HG02884 (cell line): ENCODE data around the gene DNAAF5.
"Not testable (repeated sequence)": the region's sequence is repeated elsewhere in the genome, so short reads cannot be mapped to it uniquely, and the experiment has no call there.

ENCODE experiments used
- ATAC-seq: cut with Tn5 transposase; IDR thresholded peaks from one replicate; pipeline ENCODE4 v1.9.1; 2021; ENCODE audit warnings: mild to moderate bottlenecking, moderate library complexity; ENCODE audit not compliant: unreplicated experiment

DNAAF5 gene

DNA sequence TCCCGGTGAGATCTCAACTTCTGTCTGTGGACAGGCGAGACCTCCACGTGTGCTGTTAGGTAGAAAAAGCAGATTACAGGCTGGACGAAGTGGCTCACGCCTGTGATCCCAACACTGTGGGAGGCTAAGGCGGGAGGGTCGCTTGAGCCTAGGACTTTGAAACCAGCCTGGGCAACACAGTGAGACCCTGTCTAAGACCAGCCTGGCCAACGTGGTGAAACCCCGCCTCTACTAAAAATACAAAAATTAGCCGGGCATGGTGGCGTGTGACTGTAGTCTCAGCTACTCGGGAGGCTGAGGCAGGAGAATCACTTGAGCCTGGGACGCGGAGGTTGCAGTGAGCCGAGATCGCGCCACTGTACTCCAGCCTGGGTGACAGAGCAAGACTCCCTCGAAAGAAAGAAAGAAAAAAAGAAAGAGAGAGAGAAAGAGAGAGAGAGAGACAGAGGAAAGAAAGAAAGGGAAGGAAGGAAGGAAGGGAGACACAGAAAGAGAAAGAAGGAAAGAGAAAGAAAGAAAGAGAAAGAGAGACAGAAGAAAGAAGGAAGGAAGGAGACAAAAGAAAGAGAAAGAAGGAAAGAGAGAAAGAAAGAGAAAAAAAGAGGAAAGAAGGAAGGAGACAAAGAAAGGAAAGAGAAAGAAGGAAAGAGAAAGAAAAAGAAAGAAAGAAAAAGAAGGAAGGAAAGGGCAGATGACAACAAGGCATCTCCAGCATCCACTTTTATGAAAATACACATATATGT, 76.2 kb downstream of the DNAAF5 start:
- no peak for ATAC-seq

DNA sequence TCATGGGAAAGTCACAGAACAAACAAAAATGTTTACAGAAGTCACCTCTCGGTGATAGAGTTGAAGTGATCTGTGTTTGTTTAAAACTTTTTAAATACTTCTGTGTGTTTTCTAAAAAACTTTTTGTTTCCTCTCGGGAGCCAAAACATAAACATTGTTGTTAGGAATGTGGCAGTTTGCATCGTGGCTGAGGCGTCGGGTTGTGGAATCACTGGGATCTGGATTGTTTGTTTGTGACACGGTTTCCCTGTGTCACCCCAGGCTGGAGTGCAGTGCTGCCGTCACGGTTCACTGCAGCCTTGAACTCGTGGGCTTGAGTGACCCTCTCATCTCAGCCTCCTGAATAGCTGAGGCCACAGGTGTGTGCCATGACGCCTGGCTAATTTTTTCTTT, 76.7 kb downstream of the DNAAF5 start:
- ATAC-seq: no peak

DNA sequence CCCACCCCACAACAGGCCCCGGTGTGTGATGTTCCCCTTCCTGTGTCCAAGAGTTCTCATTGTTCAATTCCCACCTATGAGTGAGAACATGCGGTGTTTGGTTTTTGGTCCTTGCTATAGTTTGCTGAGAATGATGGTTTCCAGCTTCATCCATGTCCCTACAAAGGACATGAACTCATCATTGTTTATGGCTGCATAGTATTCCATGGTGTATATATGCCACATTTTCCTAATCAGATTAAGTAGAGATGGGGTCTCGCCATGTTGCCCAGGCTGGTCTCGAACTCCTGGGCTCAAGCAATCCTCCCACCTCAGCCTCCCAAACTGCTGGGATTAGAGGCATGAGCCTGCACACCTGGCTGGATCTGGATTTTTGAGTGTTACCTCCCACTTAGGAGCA, 77.3 kb downstream of the DNAAF5 start:
- not testable (repeated sequence) for ATAC-seq

DNA sequence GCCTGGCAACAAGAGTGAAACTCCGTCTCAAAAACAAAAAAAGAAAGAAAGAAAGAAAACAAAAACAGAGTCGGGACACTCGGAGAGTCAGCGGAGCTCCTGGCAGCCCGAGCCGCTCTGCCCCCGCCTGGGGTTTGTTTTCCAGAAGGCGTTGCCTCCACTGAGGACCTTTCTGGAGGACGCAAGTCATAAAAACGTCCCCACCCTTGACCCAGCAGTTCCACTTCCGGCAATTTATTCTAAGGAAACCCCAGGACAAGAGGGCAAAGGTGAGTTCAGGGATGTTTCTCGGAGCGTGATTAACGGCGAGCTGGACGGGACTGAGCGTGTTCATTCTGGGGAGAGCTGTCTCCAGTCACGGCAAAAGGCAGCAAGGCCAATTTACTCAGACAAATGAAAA, 78.8 kb downstream of the DNAAF5 start:
- no peak for ATAC-seq

DNA sequence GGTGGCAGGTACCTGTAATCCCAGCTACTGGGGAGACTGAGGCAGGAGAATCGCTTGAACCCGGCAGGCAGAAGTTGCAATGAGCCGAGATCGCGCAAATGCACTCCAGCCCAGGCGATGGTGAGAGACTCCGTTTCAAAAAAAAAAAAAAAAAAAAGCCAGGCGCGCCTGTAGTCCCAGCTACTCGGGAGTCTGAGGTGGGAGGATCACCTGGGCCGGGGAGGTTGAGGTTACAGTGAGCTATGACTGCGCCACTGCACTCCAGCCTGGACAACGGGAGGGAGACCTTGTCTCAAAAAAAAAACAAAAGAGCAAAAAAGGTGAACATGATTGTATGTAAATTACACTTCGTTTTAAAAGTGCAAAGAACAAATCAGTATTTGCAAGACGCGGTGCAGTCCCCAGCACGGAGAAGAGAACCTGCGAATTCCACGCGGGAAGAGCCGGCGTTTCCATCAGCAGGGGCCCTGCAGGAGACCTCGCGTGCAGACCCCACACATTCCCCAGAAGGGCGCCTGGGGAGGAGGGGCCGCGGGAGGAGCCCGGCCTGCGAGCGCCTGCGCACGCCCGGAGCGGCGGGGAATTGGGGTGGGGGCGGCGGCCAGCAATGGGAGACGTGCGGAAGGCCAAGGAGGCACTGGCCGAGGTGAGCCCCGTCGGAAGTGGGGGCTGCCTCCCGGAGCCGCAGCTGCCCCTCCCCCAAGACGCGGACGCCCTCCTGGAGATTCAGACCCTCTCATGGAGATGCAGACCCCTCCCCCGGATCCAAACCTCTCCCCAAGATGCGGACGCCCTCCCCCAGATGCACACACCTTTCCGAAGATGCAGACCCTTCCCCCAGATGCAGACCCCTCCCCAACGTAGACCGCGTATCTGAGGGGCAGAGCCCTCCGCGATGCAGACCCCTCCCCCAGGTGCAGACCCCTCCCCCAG, 89.1 kb downstream of the DNAAF5 start:
- no peak for ATAC-seq

DNA sequence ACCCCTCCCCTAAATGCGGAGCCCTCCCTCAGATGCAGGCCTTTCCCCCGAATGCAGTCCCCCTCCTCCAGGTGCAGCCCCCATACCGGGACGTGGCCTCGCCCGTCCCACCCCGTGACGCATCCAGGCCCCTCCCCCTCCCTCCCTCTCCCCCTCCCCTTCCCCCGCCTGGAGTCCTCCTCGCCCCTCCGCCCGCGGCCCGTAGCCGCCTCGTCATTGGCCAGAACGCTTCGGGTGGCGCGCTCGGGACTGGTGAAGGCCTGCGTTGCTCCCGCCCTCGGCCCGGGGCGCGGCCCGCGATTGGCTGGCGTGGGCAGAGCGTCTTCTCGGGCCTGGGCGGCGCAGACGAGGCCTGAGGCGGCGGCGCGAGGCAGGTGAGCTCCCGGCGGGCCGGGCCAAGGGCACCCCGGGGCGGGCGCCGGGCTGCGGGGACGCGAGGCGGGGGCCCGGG, 89.8 kb downstream of the DNAAF5 start:
- peak; percentile 78 for ATAC-seq

DNA sequence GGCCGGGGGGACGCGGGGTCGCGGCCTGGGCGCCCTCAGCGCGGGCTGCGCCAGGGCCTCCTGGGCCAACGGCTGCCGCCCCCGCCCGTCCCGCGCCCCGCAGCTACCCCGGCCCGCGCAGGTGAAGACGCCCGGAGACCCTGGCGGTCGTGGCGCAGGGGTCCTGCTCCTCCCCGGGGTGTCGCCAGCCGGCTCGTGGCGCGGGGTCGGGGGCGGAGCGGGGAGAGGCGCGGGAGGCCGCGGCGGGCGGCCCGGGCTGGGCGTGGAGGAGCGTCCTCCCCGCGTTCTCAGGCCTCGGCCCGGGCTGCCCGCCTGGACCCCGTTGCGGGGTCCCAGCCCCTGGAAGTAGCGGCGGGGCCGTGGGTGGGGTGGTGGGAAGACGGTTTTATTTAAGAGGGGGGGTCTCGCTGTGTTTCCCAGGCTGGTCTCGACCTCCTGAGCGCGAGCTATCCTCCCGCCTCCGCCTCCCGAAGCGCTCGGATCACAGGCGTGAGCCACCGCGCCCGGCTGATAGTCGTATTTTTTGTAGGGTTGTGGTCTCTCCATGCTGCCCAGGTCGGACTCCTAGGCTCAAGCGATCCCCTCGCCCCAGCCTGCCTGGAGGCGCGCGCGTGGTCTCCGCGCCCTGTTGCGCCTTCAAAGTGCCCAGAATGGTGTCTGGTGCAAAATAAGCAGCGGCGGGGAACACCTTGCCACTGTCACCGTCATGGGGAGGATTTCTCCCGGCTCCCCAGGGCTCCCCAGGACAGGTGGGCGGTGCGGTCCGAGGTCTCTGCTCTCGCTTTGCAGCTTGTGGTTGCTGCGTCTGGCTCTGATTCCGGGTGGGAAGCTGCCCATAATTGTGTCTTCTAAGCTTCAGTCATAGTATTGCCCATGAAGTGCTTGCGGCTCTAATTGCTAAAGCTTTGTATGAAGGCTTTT, 90.5 kb downstream of the DNAAF5 start:
- ATAC-seq: peak; percentile 18

DNA sequence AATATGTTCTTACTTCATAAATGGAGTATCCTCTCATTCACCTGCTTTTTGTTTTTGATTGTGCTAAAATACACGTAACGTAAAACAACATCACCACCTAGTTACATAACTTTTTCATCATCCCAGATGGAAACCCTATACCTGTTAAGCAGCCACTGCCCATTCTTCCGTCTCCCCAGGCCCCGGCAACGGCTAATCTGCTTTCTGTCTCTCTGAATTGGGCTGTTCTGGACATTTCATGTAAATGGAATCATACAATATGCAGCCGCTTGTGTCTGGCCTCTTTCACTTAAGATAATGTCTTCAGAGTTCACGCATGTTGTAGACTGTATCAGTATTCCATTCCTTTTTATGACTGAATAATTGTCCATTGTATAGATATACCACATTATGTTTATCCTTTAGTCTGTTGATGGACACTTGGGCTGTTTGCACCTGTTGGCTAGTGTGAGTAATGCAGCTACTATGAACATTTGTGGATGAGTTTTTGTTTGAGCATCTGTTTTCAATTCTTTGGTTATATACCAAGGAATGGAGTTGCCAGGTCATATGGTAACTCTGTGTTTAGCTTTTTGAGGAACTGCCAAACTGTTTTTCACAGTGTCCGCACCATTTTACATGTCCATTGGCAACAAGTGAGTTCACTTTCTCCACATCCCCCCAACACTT, 91.7 kb downstream of the DNAAF5 start:
- no peak for ATAC-seq

DNA sequence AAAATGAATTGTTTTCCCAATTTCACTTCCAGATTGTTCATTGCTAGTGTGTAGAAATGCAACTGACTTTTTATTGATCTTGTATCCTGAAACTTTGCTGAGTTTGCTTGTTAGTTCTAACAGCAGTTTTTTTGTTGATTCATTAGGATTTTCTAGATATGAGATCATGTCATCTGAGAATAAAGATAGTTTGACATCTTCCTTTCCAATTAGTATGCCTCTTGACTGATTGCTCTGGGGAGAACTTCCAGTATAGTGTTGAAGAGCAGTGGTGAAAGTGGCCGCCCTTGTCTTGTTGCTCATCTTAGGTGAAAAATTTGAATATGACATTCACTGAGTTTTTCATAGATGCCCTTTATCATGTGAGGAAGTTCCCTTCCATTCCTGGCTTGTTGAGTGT, 93.8 kb downstream of the DNAAF5 start:
- ATAC-seq: no peak

DNA sequence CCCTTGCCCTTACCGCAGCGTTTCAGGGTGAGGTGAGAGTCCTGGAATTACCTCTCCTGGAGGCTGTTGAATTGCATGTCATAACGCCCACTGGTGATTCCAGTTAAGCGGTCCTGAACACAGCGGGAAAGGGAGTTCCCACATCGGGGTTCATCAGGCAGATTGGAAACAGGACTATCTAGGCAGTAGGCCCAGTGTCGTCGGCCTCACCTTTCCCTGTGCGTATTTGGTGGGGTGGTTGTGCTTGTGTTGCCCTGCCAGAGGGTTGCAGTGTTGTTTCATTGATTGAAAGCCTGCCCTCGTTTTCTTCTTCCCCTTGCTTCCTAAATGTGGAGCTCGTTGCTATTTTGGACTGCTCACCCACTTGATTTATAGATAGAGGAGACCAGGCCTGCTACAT, 95.2 kb downstream of the DNAAF5 start:
- no peak for ATAC-seq

DNA sequence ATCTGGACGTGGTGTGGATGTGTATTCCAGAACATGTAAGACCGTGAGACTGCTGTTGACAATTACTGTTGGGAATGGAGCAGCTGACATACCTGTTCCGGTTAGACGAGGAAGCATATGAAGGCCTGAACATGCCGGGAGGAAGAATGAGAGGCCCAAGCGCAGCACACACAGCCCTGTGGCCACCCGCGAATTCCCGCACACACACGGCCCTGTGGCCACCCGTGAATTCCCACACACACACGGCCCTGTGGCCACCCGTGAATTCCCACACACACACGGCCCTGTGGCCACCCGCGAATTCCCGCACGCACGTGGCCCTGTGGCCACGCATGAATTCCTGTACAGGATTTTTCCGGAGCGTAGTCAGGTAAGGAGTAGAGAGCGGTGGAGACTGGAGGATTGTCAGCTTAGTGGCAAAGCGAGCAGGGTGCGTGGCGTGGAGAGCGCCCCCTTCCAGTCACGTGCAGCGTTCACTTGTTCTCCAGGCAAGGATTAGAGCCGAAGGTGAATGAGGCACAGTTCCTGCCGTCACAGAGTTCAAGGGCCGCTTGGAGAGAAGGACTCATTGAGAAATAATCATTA, 96.3 kb downstream of the DNAAF5 start:
- ATAC-seq: no peak

DNA sequence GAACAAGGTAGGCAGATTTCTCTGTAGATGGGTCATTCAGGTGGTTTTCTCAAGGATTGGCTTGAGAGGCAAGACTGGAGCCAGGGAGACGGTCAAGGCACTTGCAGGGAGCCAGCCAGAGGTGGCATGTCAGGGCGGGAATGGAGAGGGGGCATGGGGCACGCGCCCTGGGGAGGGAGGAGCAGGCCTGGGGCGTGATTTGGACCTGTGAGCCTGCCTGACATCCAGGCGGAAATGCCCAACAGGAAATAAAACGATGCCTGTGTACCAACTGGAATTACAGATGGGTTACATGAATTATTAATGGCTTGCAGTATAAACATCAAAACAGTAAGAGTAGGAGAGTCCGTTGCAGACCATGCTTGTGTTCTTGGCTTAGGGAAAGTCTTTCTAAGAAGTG, 97.2 kb downstream of the DNAAF5 start:
- no peak for ATAC-seq

DNA sequence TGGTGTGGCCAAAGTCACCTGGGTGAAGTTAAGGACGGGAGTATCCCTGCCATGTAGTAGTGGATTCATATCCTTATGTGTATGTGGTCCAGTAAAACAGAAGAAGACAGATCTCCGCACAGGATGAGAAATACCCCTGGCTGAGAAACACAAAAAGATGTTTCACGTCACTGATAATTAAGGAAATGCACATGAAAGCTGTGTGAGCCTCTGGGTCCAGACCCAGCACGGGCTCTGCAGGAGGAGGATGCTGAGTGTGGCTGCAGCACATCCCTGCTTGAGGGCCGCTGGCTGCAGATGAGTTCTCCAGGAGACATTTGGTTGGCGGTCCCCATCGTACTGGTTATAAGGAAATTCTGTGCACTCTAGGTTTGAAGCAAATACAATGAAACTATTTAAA, 97.6 kb downstream of the DNAAF5 start:
- no peak for ATAC-seq

DNA sequence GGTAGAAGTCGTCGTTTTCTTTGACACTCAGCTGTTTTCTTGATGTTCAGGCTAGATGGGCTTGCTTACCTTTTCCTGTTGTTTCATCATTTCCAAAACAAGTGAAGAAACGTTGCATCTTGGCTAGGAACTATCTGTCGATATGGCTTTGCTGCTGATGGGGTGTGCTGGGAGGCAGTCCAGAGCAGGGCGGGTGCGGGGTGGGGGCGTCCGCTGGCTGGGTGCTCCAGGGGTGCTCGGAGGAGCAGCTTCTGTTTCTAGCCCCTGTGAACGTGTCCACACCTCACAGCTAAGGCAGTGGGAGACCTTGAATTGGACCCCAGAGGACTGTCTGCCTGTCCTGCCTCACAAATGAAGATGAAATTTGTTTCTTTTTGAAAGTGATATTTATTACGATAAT, 98.2 kb downstream of the DNAAF5 start:
- no peak for ATAC-seq

DNA sequence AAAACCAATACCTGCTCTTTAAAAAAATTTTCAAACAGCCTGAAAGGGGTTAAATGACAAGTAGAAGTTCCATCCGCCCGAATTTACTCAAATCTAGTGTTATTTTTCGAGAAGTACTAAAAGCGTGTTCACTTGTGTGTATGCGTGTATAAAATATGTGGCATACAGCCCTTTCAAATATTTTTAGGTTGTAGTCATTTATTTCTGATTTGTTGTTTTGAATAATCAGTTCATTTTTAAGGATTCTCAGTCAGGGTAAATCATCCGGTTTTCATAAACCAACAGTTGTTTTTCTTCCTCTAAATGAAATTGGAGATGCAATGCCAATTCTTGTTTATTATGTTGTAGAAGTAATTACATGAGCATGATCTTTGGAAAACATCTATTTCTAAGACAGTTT, 98.9 kb downstream of the DNAAF5 start:
- ATAC-seq: no peak

DNA sequence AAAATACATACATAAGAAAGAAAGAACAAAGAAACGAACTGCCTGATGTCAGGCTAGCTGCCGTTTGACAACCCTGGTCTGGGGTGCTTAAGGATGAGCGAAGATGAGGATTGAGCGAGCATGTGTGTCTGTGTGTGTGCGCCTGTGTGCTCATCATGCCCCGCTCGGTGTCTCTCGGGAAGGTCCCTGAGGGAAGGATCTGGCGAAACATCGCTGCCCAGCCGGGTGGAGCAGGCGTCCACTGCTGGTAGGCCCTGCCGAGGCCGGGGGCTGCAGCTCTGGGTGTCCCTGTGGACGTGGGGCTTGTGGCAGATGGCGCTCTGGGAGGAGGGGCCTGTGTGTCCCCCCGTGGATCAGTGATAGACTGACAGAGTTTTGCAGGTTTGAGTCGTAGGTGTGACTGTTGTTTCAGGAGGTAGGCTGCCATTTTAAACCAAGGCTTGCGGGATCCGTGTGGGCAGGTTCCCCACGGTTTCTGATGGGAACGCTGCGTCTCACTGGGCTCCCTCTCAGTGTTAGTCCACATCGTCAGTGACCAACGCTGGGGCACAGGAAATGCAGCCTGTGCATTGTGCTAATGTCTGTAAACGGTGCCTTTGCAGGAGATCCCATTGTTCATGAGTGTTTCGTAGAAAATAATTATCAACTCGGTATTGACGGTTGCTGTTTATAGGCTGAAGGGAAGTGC, 99.9 kb downstream of the DNAAF5 start:
- no peak for ATAC-seq

DNA sequence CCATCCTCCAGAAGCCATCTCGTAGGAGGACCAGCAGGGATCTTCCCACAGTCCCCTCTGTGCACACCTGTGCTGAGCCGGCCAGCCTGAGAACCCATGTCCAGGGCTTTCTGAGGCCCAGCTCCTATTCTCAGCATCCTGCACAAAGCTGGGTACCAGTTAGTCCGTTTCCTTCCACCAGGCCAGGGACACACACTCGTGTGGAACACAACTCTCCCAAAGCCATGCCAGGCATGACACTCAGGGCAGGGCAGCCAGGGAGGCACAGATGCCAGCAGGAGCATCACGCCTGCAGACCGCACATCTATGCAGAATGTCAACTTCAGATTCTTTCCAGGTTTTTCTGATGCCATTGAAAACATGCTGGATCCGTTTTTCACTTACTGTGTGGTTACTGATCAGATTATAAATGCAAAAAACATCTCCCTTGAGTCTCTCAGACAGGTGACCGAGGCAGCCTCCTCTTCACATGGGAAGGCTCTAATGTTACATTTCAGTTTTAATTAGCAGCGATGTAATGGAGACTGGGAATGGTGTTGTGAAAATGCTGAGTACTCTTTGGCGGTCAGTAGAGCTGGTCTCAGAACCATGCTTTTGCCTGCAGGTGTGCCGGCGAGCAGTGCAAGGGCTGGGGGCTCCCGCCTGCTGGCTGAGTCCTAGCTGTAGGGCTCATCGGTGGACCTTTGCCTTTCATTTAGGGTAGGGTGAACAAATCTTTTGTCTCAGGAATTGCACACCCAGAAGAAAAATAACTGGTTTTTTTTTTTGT, 102.5 kb downstream of the DNAAF5 start:
- ATAC-seq: no peak

DNA sequence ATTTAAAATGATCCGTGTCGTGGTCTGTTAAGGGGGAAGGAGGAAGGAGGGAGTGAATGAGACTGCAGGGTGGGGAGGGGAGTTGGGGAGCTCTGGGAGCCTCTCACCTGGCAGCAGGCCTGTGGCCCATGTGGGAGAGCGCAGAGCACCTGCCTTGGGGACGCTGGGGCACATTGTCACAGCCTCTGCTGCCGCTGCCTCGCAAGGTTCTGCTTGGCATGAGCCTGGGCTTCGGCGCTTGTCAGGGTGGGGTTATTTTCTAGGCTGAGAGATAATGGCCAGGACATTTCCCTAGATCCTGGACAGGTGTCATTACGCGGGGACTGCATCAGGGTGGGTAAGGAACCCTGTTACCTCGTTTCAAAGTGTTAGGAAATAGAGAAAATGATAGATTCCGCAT, 103.6 kb downstream of the DNAAF5 start:
- no peak for ATAC-seq
